Activated CD8-positive, alpha-beta T cell treated with anti-CD3 and anti-CD28 coated beads for 36 hours (primary cell): Measurements from ENCODE around the gene MSL1. TPM values are rescaled to one million over a fixed set of nuclear protein-coding genes. Genes with fewer than 3 reads are reported as not detected.

Experiments used
- ATAC-seq: fragments of 200-7000 bp; cut with Tn5 transposase; one replicate; pipeline ENCODE4 v1.10.0; 2021; ENCODE audit warnings: mild to moderate bottlenecking, moderate library complexity
- CTCF ChIA-PET: fragments of 350-600 bp; sonication (Branson Sonifier 250); formaldehyde crosslinking; loops from one replicate; lab custom pipeline; 2021; ENCODE audit warnings: antibody characterized with exemption; lab: Charles Lee
- POLR2A ChIA-PET: fragments of 350-600 bp; sonication (Branson Sonifier 250); formaldehyde crosslinking; loops from one replicate; lab custom pipeline; 2021; ENCODE audit warnings: antibody characterized with exemption; lab: Charles Lee
- DNase-seq: peaks from one replicate; pipeline ENCODE4 v3.0.0-alpha.2; 2020
- H3K27ac Mint-ChIP-seq: one replicate; pipeline ENCODE4 v1.8.0; 2021; ENCODE audit warnings: mild to moderate bottlenecking, mixed read lengths
- H3K27me3 Mint-ChIP-seq: one replicate; pipeline ENCODE4 v1.8.0; 2021; ENCODE audit warnings: mixed read lengths
- H3K36me3 Mint-ChIP-seq: one replicate; pipeline ENCODE4 v1.8.0; 2021; ENCODE audit warnings: low read depth, mixed read lengths
- H3K4me1 Mint-ChIP-seq: one replicate; pipeline ENCODE4 v1.8.0; 2021; ENCODE audit warnings: low read depth, mixed read lengths
- H3K4me3 Mint-ChIP-seq: one replicate; pipeline ENCODE4 v1.8.0; 2021; ENCODE audit warnings: mild to moderate bottlenecking, moderate library complexity, mixed read lengths
- H3K9me3 Mint-ChIP-seq: one replicate; pipeline ENCODE4 v1.8.0; 2021; ENCODE audit warnings: mixed read lengths
- CTCF ChIP-seq: fragments of 200-600 bp; IDR thresholded peaks from one replicate; pipeline ENCODE4 v1.8.0; 2022; ENCODE audit warnings: antibody characterized with exemption, mild to moderate bottlenecking
- intact Hi-C: fragments of 100-400 bp; cut with micrococcal nuclease; formaldehyde crosslinking; loops from one replicate; pipeline ENCODE4 v1.10.0; 2022
- total RNA-seq, 2 experiments: library from RNA; stranded (reverse); gene quantifications; one replicate each; pipeline ENCODE4 v1.2.3, GENCODE V29; 2021

Gene MSL1
- total RNA-seq, 2 experiments from 2014 or later: 69.0 to 70.1 TPM

GRCh38 chr17:40112718-40113109 is 9.1 kb upstream of the MSL1 start:
- Mint-ChIP-seq H3K36me3 (no peaks in the 10 kb centered on the region), H3K4me3 (peak overlapping the region; percentile 75), H3K27ac (peak overlapping the region; percentile 94), H3K27me3 (no peaks in the 10 kb centered on the region), H3K4me1 (peaks cover 52% of the 10 kb centered on the region), H3K9me3 (no peaks in the 10 kb centered on the region)
- no peak for TF ChIP-seq CTCF
- CTCF ChIA-PET: interaction anchor here (0.8 to 7.1 kb wide), 44 partner anchors 10 to 491 kb away, joined by 3 to 136 read pairs (median 7); partner anchors contain the start of genes CASC3, MED24, MSL1 and NR1D1
- DNase-seq (no peak), ATAC-seq (no peak)
- intact Hi-C loops: loop anchor here (1.0 to 5.0 kb wide), 3 partner anchors 16 to 56 kb away; partner anchors contain the start of gene THRA
- POLR2A ChIA-PET: interaction anchor here (0.6 to 6.7 kb wide), 14 partner anchors 11 to 210 kb away, joined by 3 to 93 read pairs (median 4); partner anchors contain the start of genes CASC3, MSL1, NR1D1 and THRA

- POLR2A ChIA-PET: interaction anchor here (0.6 to 6.7 kb wide), 17 partner anchors 10 to 210 kb away, joined by 3 to 93 read pairs (median 4); partner anchors contain the start of genes CASC3, MSL1, NR1D1 and THRA
- DNase-seq (peak; percentile 98), ATAC-seq (peak; percentile 80)
- intact Hi-C loops: loop anchor here (1.0 to 5.0 kb wide), 3 partner anchors 17 to 55 kb away; partner anchors contain the start of gene THRA
- H3K4me3 Mint-ChIP-seq: peak overlapping the region; percentile 75
- peak; percentile 91 for TF ChIP-seq CTCF
- H3K27me3 Mint-ChIP-seq: no peaks in the 10 kb centered on the region
- H3K36me3 Mint-ChIP-seq: no peaks in the 10 kb centered on the region
- H3K9me3 Mint-ChIP-seq: no peaks in the 10 kb centered on the region
- H3K27ac Mint-ChIP-seq: peak overlapping the region; percentile 94
- CTCF ChIA-PET: interaction anchor here (0.8 to 7.1 kb wide), 45 partner anchors 10 to 491 kb away, joined by 3 to 136 read pairs (median 7); partner anchors contain the start of genes CASC3, MED24, MSL1 and NR1D1
- H3K4me1 Mint-ChIP-seq: peaks cover 49% of the 10 kb centered on the region
Observed at GRCh38 chr17:40113110-40113906, 8.5 kb upstream of the MSL1 start.

- H3K4me1 Mint-ChIP-seq: peaks cover 48% of the 10 kb centered on the region
- peak overlapping the region; percentile 94 for H3K27ac Mint-ChIP-seq
- ATAC-seq (no peak), DNase-seq (no peak)
- CTCF ChIA-PET: interaction anchor here (1.1 to 7.1 kb wide), 27 partner anchors 9 to 176 kb away, joined by 3 to 136 read pairs (median 10); partner anchors contain the start of genes CASC3, MED24, MSL1 and NR1D1
- POLR2A ChIA-PET: interaction anchor here (0.6 to 6.7 kb wide), 13 partner anchors 10 to 513 kb away, joined by 3 to 93 read pairs (median 5); partner anchors contain the start of genes CASC3, MSL1, NR1D1 and THRA
- no peaks in the 10 kb centered on the region for H3K36me3 Mint-ChIP-seq
- no peaks in the 10 kb centered on the region for H3K9me3 Mint-ChIP-seq
- no peak for TF ChIP-seq CTCF
- intact Hi-C loops: loop anchor here (1.0 to 5.0 kb wide), 3 partner anchors 17 to 54 kb away; partner anchors contain the start of gene THRA
- H3K4me3 Mint-ChIP-seq: peak overlapping the region; percentile 75
- no peaks in the 10 kb centered on the region for H3K27me3 Mint-ChIP-seq
Observed at GRCh38 chr17:40113907-40114245, 7.9 kb upstream of the MSL1 start.

- no peak for TF ChIP-seq CTCF
- CTCF ChIA-PET: interaction anchor here (1.1 to 7.1 kb wide), 6 partner anchors 24 to 102 kb away, joined by 3 to 95 read pairs (median 41); partner anchors contain the start of gene CASC3
- no peaks in the 10 kb centered on the region for H3K9me3 Mint-ChIP-seq
- POLR2A ChIA-PET: interaction anchor here (1.2 to 6.7 kb wide), 4 partner anchors 9 to 17 kb away, joined by 3 to 93 read pairs (median 28); partner anchors contain the start of genes MSL1 and NR1D1
- DNase-seq (no peak), ATAC-seq (no peak)
- no peaks in the 10 kb centered on the region for H3K36me3 Mint-ChIP-seq
- no peak overlapping the region for H3K4me3 Mint-ChIP-seq
- H3K27me3 Mint-ChIP-seq: no peaks in the 10 kb centered on the region
- H3K4me1 Mint-ChIP-seq: peaks cover 41% of the 10 kb centered on the region
- intact Hi-C loops: no loop called here
- no peak overlapping the region for H3K27ac Mint-ChIP-seq
Observed at GRCh38 chr17:40115101-40115436, 6.7 kb upstream of the MSL1 start.
